RWPE2 (cell line): ENCODE results near the gene ERN1.

ENCODE experiments used
- ATAC-seq: fragments of 200-7000 bp; cut with Tn5 transposase; 3 replicates; pipeline ENCODE4 v1.9.1; 2021; ENCODE audit warnings: low read depth
- DNase-seq: peaks from one replicate; pipeline ENCODE4 v3.0.0-alpha.2; 2020; ENCODE audit warnings: low spot score
- H3K27ac ChIP-seq: fragments of 450-650 bp; 2 replicates; pipeline ENCODE4 v1.5.1; 2017; ENCODE audit warnings: mild to moderate bottlenecking; ENCODE audit not compliant: poor library complexity, severe bottlenecking
- H3K27me3 ChIP-seq: fragments of 250-450 bp; sonication (Bioruptor Pico); 2 replicates; pipeline ENCODE4 v1.5.1; 2021; ENCODE audit warnings: mild to moderate bottlenecking, moderate library complexity; ENCODE audit not compliant: insufficient read depth, poor library complexity, severe bottlenecking
- H3K36me3 ChIP-seq: fragments of 250-450 bp; sonication (Bioruptor Pico); 2 replicates; pipeline ENCODE4 v1.5.1; 2020; ENCODE audit warnings: low read depth, mild to moderate bottlenecking, moderate library complexity
- H3K4me1 ChIP-seq: fragments of 250-450 bp; sonication (Bioruptor Pico); 2 replicates; pipeline ENCODE4 v1.5.1; 2021; ENCODE audit warnings: mild to moderate bottlenecking, moderate library complexity; ENCODE audit not compliant: insufficient read depth, poor library complexity, severe bottlenecking
- H3K4me3 ChIP-seq: fragments of 250-450 bp; sonication (Bioruptor Pico); 2 replicates; pipeline ENCODE4 v1.5.1; 2021; ENCODE audit warnings: mild to moderate bottlenecking, moderate library complexity; ENCODE audit not compliant: severe bottlenecking
- H3K9me3 ChIP-seq: fragments of 250-450 bp; sonication (Bioruptor Pico); 2 replicates; pipeline ENCODE4 v1.5.1; 2021; ENCODE audit warnings: mild to moderate bottlenecking, moderate library complexity; ENCODE audit not compliant: severe bottlenecking
- TF ChIP-seq, protein P1 (sequence below): fragments of 450-650 bp; IDR thresholded peaks from one replicate; pipeline ENCODE4 v1.5.1; 2017; ENCODE audit warnings: mild to moderate bottlenecking, moderate library complexity; ENCODE audit not compliant: poor library complexity, severe bottlenecking

ERN1 gene

DNA sequence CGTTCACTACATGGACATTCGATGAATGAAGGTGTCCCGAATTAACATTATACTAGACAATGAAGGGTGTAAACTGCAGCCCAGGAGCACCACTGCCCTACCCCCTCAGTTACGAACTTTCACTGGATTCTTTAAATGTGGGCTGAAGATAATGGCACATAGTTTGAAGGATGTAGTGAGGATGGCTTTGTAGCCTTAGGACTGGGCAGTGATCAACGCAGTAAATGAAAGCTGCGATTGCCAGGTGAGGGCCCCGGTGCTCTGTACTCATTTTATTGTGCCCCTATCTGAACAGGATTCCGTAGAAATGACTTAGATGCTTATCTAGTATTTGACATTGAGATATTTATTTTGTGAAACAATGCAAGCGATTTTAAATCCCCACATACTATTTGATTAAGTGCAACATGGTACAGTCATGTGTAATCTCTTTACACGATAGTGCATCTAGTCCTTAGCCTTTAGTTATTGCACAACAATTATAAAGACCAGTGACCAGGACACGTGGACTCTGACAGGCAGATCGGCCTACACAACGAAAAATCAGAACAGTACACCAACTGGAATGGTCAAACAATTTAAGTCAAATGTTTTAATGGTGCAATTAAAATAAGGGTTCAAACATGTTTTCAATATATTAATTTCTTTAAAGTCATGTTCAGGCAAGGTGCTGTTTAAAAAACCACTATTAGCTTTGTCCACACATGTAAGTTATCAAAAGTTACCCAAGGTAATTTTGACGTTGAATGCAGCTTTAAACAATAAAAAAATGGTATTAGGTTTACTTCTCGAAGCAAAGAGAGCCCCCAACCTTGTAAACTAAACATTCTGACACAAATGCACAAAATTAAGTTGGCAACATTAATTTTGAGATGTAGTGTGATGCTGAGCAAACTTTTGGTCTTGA lies 17.4 kb upstream of the ERN1 start:
- peak overlapping the region; percentile 93 for H3K27ac ChIP-seq
- no peak for DNase-seq
- TF ChIP-seq, protein P1, sequence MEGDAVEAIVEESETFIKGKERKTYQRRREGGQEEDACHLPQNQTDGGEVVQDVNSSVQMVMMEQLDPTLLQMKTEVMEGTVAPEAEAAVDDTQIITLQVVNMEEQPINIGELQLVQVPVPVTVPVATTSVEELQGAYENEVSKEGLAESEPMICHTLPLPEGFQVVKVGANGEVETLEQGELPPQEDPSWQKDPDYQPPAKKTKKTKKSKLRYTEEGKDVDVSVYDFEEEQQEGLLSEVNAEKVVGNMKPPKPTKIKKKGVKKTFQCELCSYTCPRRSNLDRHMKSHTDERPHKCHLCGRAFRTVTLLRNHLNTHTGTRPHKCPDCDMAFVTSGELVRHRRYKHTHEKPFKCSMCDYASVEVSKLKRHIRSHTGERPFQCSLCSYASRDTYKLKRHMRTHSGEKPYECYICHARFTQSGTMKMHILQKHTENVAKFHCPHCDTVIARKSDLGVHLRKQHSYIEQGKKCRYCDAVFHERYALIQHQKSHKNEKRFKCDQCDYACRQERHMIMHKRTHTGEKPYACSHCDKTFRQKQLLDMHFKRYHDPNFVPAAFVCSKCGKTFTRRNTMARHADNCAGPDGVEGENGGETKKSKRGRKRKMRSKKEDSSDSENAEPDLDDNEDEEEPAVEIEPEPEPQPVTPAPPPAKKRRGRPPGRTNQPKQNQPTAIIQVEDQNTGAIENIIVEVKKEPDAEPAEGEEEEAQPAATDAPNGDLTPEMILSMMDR, result no peak

DNA sequence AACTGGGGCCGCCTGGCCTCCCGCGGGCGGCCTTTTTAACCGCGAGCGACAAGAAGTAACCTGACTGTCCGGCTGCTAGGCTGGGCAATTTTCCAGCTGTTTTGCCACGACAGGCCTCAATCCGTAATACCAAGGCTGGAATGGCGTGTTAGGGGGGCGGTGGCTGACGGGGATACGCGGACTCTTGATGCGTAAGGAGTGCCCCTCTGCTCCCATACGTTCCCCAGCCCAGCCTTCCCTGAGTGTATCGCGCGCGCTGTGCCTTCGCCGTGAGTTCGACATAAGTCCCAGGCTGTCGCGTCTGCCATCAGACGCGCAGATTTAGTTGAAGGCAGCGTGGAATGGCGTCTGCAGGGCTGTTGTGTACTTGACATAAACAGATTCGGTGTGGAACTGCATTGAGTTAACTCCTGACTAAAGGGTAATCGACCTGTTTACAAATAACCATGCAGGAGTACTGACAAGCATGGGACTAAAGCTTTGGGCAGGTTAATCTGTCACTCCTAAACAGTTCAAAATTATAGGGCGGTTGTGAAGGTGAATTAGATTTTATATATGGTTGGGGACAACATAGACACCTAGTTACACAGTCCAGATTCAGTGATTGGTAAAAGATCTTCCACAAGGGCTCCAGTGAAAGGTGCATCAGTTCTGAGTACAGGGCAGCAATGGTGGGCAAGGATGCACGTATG lies 16.6 kb upstream of the ERN1 start:
- peaks cover 9% of the 10 kb centered on the region for H3K4me1 ChIP-seq
- no peaks in the 10 kb centered on the region for H3K27me3 ChIP-seq
- peak; percentile 85 for DNase-seq
- H3K4me3 ChIP-seq, result peak overlapping the region; percentile 69
- peaks cover 52% of the 10 kb centered on the region for H3K36me3 ChIP-seq
- peak; percentile 46 for ATAC-seq
- TF ChIP-seq, protein P1, result no peak
- H3K9me3 ChIP-seq, result no peaks in the 10 kb centered on the region
- peak overlapping the region; percentile 93 for H3K27ac ChIP-seq

More for the DNA sequence above, 17.4 kb upstream of the ERN1 start:
- Histone ChIP-seq H3K36me3 (peaks cover 60% of the 10 kb centered on the region), H3K4me1 (peaks cover 9% of the 10 kb centered on the region), H3K4me3 (peak overlapping the region; percentile 69), H3K27me3 (no peaks in the 10 kb centered on the region), H3K9me3 (no peaks in the 10 kb centered on the region)
- ATAC-seq, result peak; percentile 33

DNA sequence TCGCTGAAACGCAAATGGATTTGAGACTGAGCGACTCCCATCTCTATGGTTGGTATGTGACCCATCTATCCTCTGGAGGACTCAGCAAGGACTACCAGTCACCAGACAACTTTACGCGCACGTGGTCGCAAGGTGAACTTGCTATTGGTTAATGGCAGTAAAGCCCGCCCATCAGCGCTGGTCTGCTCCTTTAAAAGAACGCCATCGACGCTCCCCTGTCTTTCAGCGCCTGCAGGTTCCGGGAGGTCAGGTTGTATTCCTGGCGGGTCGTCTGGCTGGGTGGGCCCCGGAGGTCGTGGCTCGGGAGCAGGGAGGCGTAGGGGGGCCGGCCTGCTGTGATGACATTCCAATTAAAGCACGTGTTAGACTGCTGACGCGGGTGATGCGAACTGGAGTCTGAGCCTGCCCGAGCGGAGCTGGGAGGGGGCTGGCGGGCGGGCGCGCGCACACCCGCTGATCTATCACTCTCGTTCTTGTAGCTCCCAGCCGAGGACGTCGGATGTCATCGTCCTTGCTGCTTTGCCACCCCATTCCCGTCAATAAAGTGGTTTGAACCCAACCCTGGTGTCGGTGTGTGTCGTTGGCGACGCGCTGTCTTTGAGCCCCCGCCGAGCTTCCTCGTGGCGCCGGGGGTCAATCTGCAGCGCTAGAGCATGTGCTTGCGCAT lies 15.9 kb upstream of the ERN1 start:
- Histone ChIP-seq H3K9me3 (no peaks in the 10 kb centered on the region), H3K27me3 (no peaks in the 10 kb centered on the region), H3K4me1 (peaks cover 9% of the 10 kb centered on the region), H3K27ac (peak overlapping the region; percentile 93), H3K4me3 (peak overlapping the region; percentile 69), H3K36me3 (peaks cover 45% of the 10 kb centered on the region)
- TF ChIP-seq, protein P1, result no peak
- DNase-seq (peak; percentile 98), ATAC-seq (peak; percentile 81)

DNA sequence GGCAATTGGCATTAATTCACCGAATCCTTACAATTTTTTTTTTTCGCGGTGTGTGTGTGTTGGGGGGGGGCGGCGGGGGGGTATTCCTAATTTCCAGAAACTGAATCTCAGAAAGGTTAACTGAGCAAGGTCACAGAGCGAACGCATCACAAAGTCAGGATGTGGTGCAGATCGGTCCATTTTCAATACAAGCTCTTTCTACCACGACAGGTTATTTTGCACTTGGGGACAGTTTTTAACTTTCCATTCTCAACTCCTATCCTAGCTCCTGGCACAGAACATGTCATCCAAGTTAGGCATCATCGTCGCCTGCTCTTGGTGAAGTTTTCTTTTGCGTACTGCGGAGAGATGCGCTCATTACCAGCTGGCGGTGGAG lies 15.4 kb upstream of the ERN1 start:
- DNase-seq (no peak), ATAC-seq (no peak; the same call in 2 of the 3 replicates)
- TF ChIP-seq, protein P1, result no peak
- Histone ChIP-seq H3K4me3 (peak overlapping the region; percentile 69), H3K27ac (peak overlapping the region; percentile 93), H3K36me3 (peaks cover 40% of the 10 kb centered on the region), H3K9me3 (no peaks in the 10 kb centered on the region), H3K27me3 (no peaks in the 10 kb centered on the region), H3K4me1 (peaks cover 9% of the 10 kb centered on the region)
